ENCODE data around the gene STRN.

GRCh38 chr2:36811071-36811470, 155.3 kb downstream of the STRN start:
- TF ChIP-seq POLR2A (IDR thresholded peaks at IDR 0.05; ENCODE audit: low read depth, low read length) (no peak), POLR2AphosphoS5 (IDR thresholded peaks at IDR 0.05; ENCODE audit: low read depth, low read length) (no peak)

All from GM12892 (cell line).